HepG2 (cell line): ENCODE results near the gene TRIM2.

Experiments used
- CENPX ChIP-seq: sonication (generic); formaldehyde crosslinking; IDR thresholded peaks from 2 replicates; pipeline ENCODE4 v1.9.0; 2021; ENCODE audit warnings: mild to moderate bottlenecking, missing genetic modification reagents, moderate library complexity
- EP300 ChIP-seq, 3 experiments: sonication (generic) in 1 of 3; formaldehyde crosslinking in 1 of 3; IDR thresholded peaks; 2 replicates each; pipeline versions ENCODE4 v1.5.1 to v1.6.1; 2011 to 2020; ENCODE audit warnings: low read depth in 2 of 3, low read length in 2 of 3, borderline replicate concordance in 1 of 3, improper control_type of control experiment in 1 of 3, mild to moderate bottlenecking in 1 of 3, missing genetic modification reagents in 1 of 3, moderate library complexity in 1 of 3
- IRF2 ChIP-seq: IDR thresholded peaks from 2 replicates; pipeline ENCODE4 v1.6.1; 2018; ENCODE audit warnings: missing genetic modification reagents, missing compliant biosample characterization
- KDM4B ChIP-seq: sonication (generic); formaldehyde crosslinking; IDR thresholded peaks from 2 replicates; pipeline ENCODE4 v1.4.0; 2020; ENCODE audit warnings: missing genetic modification reagents
- POLR2A ChIP-seq, 2 experiments: IDR thresholded peaks; 2 replicates each; pipeline ENCODE4 v1.6.1; 2011; ENCODE audit warnings: low read depth in 2 of 2, low read length in 2 of 2, mild to moderate bottlenecking in 1 of 2, moderate library complexity in 1 of 2; ENCODE audit not compliant: insufficient read depth in 1 of 2
- RELA ChIP-seq: sonication (generic); formaldehyde crosslinking; IDR thresholded peaks from 2 replicates; pipeline ENCODE4 v1.4.0; 2020; ENCODE audit warnings: missing genetic modification reagents
- ZNF3 ChIP-seq: IDR thresholded peaks from 2 replicates; pipeline ENCODE4 v1.7.0; 2017; ENCODE audit warnings: inconsistent platforms
- ZNF484 ChIP-seq: sonication (generic); formaldehyde crosslinking; IDR thresholded peaks from 2 replicates; pipeline ENCODE4 v1.5.1; 2020; ENCODE audit warnings: mild to moderate bottlenecking, low read depth, missing genetic modification reagents, borderline replicate concordance
- TF ChIP-seq, protein P1 (sequence below): sonication (generic); formaldehyde crosslinking; IDR thresholded peaks from 2 replicates; pipeline ENCODE4 v1.8.1; 2023; ENCODE audit warnings: mild to moderate bottlenecking, missing genetic modification reagents
- TF ChIP-seq, protein P2 (sequence below): sonication (generic); formaldehyde crosslinking; IDR thresholded peaks from 2 replicates; pipeline ENCODE4 v1.5.0; 2020; ENCODE audit warnings: mild to moderate bottlenecking, missing genetic modification reagents, moderate library complexity

DNA sequence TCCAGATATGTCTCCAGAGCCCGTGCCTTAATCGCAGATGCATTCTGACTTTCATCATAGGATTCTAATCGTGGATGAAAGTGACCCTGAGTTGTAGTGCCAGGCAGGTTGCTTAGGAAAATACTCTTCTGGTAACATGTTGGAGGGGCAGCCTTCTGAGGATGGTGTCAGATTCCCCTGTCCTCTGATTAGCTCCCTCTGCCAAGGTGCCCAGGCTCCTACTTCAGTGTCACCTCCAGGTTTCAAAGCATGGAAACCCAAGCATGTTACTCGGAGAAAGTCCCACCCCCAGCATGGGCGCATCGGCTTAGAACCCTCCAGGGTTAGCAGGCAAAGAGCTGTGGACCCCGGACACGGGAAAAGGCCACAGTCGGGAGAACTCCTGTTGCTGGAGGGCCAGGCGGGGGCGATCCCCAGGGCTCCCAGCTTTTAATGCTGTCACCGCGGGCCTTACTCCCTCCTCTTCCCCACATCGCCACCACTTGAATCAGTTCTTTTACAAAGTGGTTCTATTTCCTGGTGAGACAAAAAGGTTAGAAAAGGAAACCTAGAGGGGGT lies 44.5 kb downstream of the TRIM2 start:
- TF ChIP-seq EP300 (IDR thresholded peaks at IDR 0.05; ENCODE audit: low read depth in 2 of 2, low read length in 2 of 2) = no peak
- no peak for TF ChIP-seq EP300 (CRISPR knock-in tag; IDR thresholded peaks at IDR 0.05; ENCODE audit: borderline replicate concordance)
- no peak for TF ChIP-seq POLR2A (IDR thresholded peaks at IDR 0.05; ENCODE audit: insufficient read depth in 1 of 2, low read depth in 2 of 2, low read length in 2 of 2)
- TF ChIP-seq ZNF484 = no peak
- no peak for TF ChIP-seq IRF2 (CRISPR knock-in tag)
- TF ChIP-seq, protein P1, sequence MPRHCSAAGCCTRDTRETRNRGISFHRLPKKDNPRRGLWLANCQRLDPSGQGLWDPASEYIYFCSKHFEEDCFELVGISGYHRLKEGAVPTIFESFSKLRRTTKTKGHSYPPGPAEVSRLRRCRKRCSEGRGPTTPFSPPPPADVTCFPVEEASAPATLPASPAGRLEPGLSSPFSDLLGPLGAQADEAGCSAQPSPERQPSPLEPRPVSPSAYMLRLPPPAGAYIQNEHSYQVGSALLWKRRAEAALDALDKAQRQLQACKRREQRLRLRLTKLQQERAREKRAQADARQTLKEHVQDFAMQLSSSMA (CRISPR knock-in tag) = no peak
- TF ChIP-seq, protein P2, sequence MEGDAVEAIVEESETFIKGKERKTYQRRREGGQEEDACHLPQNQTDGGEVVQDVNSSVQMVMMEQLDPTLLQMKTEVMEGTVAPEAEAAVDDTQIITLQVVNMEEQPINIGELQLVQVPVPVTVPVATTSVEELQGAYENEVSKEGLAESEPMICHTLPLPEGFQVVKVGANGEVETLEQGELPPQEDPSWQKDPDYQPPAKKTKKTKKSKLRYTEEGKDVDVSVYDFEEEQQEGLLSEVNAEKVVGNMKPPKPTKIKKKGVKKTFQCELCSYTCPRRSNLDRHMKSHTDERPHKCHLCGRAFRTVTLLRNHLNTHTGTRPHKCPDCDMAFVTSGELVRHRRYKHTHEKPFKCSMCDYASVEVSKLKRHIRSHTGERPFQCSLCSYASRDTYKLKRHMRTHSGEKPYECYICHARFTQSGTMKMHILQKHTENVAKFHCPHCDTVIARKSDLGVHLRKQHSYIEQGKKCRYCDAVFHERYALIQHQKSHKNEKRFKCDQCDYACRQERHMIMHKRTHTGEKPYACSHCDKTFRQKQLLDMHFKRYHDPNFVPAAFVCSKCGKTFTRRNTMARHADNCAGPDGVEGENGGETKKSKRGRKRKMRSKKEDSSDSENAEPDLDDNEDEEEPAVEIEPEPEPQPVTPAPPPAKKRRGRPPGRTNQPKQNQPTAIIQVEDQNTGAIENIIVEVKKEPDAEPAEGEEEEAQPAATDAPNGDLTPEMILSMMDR (CRISPR knock-in tag) = 0 out of 2 replicates have a peak, but pooled peaks have one; percentile 3
- no peak for TF ChIP-seq KDM4B
- TF ChIP-seq RELA (CRISPR knock-in tag) = no peak
- TF ChIP-seq CENPX = no peak
- TF ChIP-seq ZNF3 (CRISPR knock-in tag) = no peak
